HG03432 (cell line): ENCODE data around the gene KRTAP3-2.

Experiments
- ATAC-seq: cut with Tn5 transposase; IDR thresholded peaks from one replicate; pipeline ENCODE4 v1.9.1; 2021; ENCODE audit warnings: mild to moderate bottlenecking, moderate library complexity; ENCODE audit not compliant: unreplicated experiment

KRTAP3-2 gene

DNA sequence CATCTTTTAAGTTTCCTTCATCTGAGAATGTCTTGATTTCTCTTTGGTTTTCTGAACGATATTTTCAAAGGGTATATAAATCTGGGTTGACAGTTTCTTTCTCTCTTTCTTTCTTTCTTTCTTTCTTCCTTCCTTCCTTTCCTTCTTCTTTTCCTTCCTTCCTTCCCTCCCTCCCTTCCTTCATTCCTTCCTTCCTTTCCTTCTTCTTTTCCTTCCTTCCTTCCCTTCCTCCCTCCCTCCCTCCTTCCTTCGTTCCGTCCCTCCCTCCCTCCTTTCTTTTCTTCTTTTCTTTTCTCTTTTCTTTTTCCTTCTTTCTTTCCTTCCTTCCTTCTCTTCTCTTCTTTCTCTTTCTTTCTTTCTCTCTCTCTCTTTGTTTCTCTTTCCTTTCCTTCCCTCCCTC lies 25.3 kb downstream of the KRTAP3-2 start:
- ATAC-seq, result no peak

DNA sequence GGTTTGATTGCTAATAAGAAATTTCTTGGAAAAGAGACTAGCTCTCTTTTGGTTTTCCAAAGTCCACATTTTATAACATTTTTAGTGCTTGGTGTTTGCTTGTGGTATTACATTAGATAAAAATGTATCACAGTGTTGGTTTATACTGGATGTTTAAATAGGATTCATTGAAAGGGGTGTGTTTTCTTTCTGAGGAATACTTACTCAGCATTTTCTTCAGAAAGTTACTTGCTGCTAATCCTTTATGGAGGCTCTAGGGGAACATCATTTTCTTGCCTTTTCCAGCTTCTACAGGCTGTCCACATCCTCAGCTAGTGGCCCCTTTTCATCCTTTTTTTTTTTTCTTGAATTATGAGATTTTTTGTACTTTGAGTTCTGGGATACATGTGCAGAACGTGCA lies 32.1 kb downstream of the KRTAP3-2 start:
- ATAC-seq, result no peak

DNA sequence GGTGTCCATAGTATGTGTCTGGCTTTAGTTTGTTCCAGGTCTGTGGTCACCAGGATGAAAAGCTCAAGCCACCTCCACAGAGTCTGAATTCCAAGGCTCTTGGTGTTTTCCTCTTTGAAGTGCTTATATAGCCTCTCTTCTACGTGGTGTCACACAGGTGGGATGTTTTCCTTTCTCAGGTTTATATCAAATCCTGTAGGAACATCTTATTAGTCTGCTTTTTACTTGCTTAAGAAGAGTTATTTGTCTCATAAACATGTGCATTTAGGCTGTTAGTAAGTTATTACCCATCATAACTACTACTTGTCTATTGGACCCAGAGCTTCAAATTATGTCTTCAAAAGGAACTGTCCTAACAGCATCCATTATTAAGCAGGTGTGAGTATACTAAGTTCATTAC lies 32.9 kb downstream of the KRTAP3-2 start, which contains the start of gene KRT39:
Gene KRT39, minus strand, starts transcription at position 101 of the 400 bp plus-strand sequence. Its CDS starts 92 bp downstream, at position 9.
- no peak for ATAC-seq

DNA sequence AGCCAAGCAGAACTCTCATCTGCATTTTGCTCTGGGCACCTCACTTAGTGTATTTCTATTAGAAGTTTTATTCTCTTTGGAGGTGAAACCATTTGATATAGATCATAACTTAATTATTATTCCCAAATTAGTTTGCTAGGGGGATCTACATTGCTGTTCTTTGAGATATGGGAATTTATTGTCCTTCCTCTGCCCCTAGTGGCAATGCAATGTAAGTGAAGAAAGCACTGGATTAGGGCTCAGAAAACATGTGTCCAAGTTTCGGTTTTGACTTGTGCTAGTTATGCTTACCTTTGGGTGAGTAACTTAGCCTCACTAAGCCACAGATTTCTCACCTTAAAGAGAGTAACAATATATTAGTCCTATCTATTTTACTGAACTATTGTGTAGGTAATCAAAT lies 35.9 kb downstream of the KRTAP3-2 start:
- no peak for ATAC-seq

DNA sequence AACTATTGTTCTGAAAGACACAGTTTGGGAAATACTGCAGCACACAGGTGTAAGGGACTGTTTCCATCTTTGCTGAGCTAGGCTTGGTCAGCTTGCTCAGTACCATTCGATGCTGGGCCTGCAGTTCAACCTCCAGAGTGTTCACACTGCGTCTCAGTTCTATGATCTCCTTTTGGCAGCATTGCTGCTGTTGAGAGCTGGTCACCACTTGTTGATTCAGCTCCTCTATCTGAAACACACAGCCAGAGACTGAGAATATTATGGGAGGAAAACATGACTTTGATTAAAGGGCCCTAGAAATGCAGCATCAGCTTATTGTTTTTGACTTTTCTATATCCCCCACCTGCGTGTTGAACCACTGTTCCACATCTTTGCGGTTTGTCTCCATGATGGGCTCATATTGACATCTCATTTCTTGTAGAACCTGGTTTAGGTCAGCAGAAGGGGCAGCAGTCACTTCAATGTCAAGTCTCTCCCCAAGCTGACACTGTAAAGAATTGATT lies 37.6 kb downstream of the KRTAP3-2 start:
- ATAC-seq, result no peak

DNA sequence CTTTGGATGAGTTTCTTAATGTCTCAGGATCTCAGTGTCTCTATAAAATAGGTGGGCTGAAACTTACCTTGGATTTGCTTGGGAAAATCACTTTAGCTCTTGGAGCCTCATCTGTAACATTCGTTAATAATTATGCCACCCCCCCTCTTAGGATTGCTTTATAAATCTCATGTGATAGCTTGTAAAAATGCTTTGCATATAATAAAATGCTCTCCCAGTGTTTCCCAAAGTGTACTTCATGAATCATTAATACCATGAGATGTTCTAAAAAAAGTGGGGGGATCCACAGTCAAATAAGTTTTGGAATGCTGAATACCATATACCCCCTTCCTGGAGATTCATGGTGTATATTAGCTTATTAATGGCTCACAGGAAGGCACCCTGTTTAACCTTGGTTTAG lies 38.1 kb downstream of the KRTAP3-2 start:
- no peak for ATAC-seq

DNA sequence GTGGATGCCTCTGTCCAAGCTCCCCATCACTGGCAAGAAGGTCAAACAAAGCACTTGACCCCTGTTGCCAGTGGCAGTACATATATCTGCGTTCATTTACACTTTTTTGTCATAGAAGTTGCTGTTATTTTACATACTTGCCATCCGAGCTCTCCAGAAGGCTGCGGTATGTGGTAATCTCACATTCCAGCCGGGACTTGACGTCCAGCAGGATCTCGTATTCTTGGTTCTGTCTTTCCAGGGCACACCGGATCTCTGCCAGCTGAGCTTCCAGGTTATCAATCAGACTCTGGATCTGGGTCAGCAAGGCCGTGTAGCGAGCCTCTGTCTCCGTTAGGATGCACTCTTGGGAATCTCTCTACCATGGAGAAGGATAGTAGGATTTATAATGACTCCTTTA lies 39.6 kb downstream of the KRTAP3-2 start:
- ATAC-seq, result no peak

DNA sequence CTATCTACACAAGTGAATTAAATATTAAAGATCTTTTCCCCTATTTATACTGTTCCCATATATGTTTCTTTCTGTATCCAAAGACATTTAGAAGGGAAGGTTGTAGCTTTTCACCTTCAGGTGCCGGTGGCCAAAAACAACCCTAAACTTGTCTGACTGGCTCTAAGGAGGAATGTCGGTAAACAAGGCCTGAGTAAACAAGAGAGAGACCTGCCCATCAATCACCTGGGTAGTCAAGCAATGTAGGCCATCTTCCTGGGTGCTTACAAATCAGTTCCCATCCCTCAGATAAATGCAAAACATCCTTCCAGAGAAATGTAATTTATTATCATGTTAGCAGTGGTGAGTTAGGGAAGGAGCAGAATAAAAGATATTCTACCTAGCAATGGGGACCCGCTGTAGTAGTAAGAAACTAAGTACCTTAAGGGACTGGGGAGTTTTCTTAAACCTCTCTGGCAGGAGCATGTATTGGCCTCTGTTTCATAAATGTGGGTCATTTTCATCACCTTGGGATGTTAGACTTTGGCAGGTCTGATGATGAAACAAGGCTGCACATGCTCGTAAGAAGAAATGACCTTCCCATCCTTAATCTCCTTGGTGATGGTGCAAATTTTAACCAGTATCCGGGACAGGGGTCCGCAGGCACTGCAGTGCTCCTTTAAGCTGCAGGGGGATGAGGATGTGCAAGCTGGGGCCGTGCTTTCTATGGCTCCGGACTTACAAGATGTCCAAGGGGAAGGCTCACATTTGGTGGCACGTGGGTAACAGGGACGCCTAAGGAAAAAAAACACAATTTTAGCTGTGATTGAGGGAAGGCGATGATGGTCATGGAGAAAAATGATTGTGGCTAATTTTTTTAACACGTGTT lies 41.4 kb downstream of the KRTAP3-2 start:
- no peak for ATAC-seq

DNA sequence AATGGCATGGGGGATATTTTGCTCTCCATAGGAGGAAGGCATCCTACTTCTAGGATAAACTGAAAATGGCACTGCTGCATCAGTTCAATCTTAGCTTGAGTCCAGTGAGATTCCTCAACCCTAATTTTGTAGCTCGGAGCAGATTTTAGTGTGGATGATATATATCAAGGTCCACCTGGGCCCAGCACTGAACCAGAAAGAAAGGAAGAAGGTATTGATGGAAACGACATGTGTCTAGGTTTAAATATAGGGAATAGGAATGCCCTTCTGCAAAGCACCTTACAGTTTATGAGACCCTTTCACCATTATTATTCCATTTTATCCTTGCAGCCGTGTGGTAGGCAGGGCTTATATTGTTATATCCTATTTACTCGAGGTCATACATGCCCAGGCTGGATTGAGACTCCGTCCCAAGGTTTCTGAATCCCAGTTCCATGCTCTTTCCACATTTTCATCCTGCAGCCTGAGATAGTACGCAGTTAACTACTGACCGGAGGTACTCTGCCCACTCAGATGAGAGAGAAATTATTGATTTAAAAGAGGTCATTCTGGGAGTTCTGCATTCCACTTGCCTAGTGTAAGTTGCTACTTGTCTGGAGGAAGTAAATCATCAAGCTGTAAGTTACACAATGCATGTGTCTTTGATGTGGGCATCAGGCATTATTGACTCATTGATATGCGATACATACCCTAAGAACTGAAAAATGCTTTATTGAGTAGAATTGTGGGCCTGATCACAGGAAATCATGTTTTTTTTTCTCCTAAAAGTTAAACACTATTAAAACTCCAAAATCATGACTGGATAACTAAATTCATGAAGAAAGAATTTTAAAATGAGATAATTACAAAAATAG lies 43.1 kb downstream of the KRTAP3-2 start:
- ATAC-seq, result no peak

DNA sequence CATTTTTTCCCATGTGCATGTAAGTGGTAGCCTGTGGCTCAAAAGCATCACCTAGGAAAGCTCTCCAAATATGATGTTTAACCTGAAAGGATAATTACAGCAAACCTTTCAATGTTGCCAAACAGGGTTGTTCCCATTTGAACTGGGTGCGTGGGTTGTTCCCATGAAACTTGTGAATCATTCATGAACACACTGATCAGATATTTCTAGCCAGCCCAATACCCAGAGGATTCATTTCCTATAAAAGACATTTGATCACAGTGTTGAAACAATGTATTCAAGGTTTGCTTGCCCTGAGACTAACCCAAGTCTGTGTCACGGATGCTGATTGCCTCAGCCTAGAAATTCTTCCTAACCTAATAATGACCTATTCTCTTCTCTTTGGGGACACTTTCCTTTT lies 45.8 kb downstream of the KRTAP3-2 start:
- no peak for ATAC-seq

DNA sequence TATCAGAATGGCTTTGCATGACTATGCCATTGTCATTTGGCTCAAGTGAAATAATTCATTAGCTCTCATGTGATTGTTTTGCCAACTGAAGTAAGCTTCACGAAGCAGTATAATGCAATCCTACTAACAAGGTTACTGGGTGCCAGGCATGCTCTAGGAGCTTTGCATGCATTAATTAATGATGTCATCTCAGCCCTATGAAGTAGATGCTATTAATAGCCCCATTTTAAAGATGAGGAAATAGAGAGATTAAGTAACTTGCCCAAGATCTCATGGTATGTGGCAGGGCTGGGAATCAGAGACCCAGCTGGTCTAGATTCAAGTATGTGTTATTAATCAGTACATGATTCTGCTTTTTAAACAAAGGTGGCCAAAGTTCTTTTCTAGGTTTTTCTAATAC lies 47.0 kb downstream of the KRTAP3-2 start:
- ATAC-seq, result no peak

DNA sequence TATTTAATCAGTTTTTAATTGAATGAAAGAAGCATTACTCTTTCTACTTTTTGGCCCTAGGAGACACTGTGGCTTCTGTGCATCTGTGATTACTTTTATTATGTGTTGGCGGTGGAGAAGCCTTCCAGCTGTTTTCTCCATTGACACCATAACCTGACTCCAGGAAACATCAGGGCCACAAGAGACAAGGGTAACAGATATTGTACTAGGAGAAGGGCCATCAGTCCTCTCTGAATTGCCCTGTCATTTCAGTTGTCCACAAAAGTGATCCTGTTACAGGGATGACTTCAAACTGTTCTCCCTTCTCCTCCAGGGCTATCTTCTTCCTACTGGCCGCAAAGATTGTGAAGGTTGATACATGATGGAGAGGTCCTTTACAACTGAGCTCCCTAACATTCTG lies 47.6 kb downstream of the KRTAP3-2 start:
- no peak for ATAC-seq

DNA sequence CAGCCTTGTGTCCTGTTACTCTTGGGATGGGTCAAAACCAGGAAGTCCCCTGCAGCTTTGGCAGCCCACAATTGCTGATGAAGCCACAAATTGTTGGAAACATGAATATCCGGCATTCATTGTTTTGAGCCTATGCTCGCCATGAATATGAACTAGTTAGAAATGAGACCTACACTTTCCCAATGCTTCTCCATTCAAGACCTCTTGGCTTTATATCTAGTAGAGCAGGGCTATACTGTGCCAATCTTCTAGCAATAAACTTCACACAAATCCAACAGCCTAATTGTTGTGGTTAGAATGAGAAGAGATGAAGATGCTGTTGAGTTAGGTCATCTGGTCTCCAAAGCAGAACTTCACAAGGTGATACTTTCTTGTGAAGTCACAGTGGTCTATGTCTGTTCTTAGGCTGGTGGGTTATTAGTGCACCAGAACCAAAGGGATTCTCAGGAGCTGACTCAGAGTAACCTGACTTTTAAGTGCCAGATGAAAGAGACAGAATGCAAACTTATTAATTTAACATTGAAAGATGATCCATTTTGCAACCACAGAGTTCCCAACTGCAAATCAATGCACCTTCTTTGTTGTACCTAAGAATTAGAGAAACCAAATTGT lies 48.6 kb downstream of the KRTAP3-2 start:
- no peak for ATAC-seq

DNA sequence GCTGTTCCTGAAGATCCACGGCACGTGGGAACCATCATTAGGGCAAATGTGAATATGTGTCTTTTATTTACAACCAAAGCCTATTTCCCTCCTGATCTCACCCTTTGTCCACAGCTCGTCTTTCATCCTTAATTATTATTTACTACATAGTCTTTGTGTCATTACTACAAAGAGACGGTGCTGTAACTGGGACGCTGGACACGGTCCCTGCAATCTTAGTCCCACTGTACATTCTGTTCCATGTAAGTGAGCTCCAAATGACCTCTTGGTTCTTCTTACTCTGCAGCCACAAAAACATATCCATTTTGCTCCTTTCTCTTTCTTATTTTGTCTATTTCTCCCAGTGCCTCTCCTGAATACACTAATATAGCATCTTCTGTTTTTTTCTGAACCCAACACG lies 49.5 kb downstream of the KRTAP3-2 start:
- ATAC-seq, result no peak

DNA sequence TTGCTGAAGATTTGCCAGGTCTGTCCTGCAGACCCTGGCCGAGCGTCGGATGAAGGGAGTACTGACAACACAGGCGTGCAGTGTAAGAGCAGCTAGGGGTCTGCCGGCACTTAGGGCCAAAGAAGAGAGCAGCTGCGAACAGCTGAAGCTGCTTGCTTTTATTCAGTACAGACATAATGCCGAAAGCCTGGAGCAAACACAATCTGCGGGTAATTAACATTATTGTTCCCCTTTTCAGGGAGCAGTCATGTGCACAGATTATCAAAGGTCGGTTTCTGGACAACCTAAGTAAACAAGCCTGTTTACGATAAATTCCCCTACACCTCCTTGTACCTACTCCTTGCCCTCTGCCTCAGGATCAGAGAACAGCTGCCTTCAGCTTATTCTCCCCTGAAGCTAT lies 50.3 kb downstream of the KRTAP3-2 start:
- no peak for ATAC-seq
